Activated CD4-positive, alpha-beta T cell treated with anti-CD3 and anti-CD28 coated beads, Interleukin-2, amount 10 ng/mL, durations not matched to agents 24 days and 14 days (primary cell): ENCODE data around the gene NFS1. TPM values are rescaled to one million over a fixed set of nuclear protein-coding genes. Genes with fewer than 3 reads are reported as not detected.
A peak's percentile ranks its signal among the peaks of the same experiment; 100 is the strongest.
"Not testable (repeated sequence)": the region's sequence is repeated elsewhere in the genome, so short reads cannot be mapped to it uniquely, and the experiment has no call there.

Experiments
- DNase-seq: peaks from one replicate; pipeline ENCODE4 v3.0.0; 2022
- H3K27ac Mint-ChIP-seq: one replicate; pipeline ENCODE4 v1.8.0; 2022; ENCODE audit warnings: mild to moderate bottlenecking, mixed read lengths
- H3K27me3 Mint-ChIP-seq: one replicate; pipeline ENCODE4 v1.8.0; 2022; ENCODE audit warnings: mixed read lengths
- H3K36me3 Mint-ChIP-seq: one replicate; pipeline ENCODE4 v1.8.0; 2022; ENCODE audit warnings: low read depth, mild to moderate bottlenecking, mixed read lengths
- H3K4me1 Mint-ChIP-seq: one replicate; pipeline ENCODE4 v1.8.0; 2021; ENCODE audit warnings: mixed read lengths
- H3K4me3 Mint-ChIP-seq: one replicate; pipeline ENCODE4 v1.8.0; 2022; ENCODE audit warnings: mild to moderate bottlenecking, moderate library complexity, mixed read lengths
- H3K9me3 Mint-ChIP-seq: one replicate; pipeline ENCODE4 v1.8.0; 2021; ENCODE audit warnings: mixed read lengths
- intact Hi-C: fragments of 100-400 bp; cut with micrococcal nuclease; formaldehyde crosslinking; loops from one replicate; pipeline ENCODE4 v1.15.1; 2023
- total RNA-seq: library from RNA; stranded (reverse); gene quantifications from 2 replicates; pipeline ENCODE4 v1.2.3, GENCODE V29; 2022

Gene NFS1
- total RNA-seq, 1 donor from 2014 or later, result 42.8 TPM

GRCh38 chr20:35708502-35708901, 9.3 kb upstream of the NFS1 start:
- H3K36me3 Mint-ChIP-seq, result peaks cover 76% of the 10 kb centered on the region
- peaks cover 27% of the 10 kb centered on the region for H3K4me1 Mint-ChIP-seq
- H3K9me3 Mint-ChIP-seq, result no peaks in the 10 kb centered on the region
- H3K4me3 Mint-ChIP-seq, result no peak overlapping the region
- no peaks in the 10 kb centered on the region for H3K27me3 Mint-ChIP-seq
- intact Hi-C loops, result loop anchor here (2.0 kb wide), 1 partner anchor 26 kb away; no protein-coding TSS in a partner anchor
- no peak overlapping the region for H3K27ac Mint-ChIP-seq
- no peak for DNase-seq

GRCh38 chr20:35706591-35707529, 7.7 kb upstream of the NFS1 start:
- H3K27me3 Mint-ChIP-seq, H3K9me3 Mint-ChIP-seq, H3K27ac Mint-ChIP-seq, H3K4me3 Mint-ChIP-seq, intact Hi-C loops, DNase-seq: not testable (repeated sequence)
- Mint-ChIP-seq H3K4me1 (peaks cover 21% of the 10 kb centered on the region), H3K36me3 (peaks cover 79% of the 10 kb centered on the region)

- H3K9me3 Mint-ChIP-seq, DNase-seq, H3K27me3 Mint-ChIP-seq, intact Hi-C loops, H3K4me3 Mint-ChIP-seq, H3K27ac Mint-ChIP-seq: not testable (repeated sequence)
- peaks cover 73% of the 10 kb centered on the region for H3K36me3 Mint-ChIP-seq
- H3K4me1 Mint-ChIP-seq, result peaks cover 16% of the 10 kb centered on the region
Measured at GRCh38 chr20:35705894-35706293, 6.7 kb upstream of the NFS1 start.

GRCh38 chr20:35704514-35705261, 5.5 kb upstream of the NFS1 start:
- intact Hi-C loops, result no loop called here
- Mint-ChIP-seq H3K27me3 (no peaks in the 10 kb centered on the region), H3K4me1 (peaks cover 22% of the 10 kb centered on the region), H3K27ac (no peak overlapping the region), H3K36me3 (peaks cover 65% of the 10 kb centered on the region), H3K4me3 (no peak overlapping the region), H3K9me3 (no peaks in the 10 kb centered on the region)
- DNase-seq, result no peak

- intact Hi-C loops, result no loop called here
- Mint-ChIP-seq H3K9me3 (no peaks in the 10 kb centered on the region), H3K27me3 (no peaks in the 10 kb centered on the region), H3K36me3 (peaks cover 60% of the 10 kb centered on the region), H3K4me1 (peaks cover 28% of the 10 kb centered on the region), H3K4me3 (no peak overlapping the region), H3K27ac (peak overlapping the region; percentile 68)
- no peak for DNase-seq
Measured at GRCh38 chr20:35702824-35703695, 3.9 kb upstream of the NFS1 start.

GRCh38 chr20:35702051-35702823, 3.1 kb upstream of the NFS1 start:
- intact Hi-C loops, result no loop called here
- no peaks in the 10 kb centered on the region for H3K9me3 Mint-ChIP-seq
- DNase-seq, result no peak
- peaks cover 61% of the 10 kb centered on the region for H3K36me3 Mint-ChIP-seq
- H3K4me1 Mint-ChIP-seq, result peaks cover 36% of the 10 kb centered on the region
- H3K4me3 Mint-ChIP-seq, result no peak overlapping the region
- no peak overlapping the region for H3K27ac Mint-ChIP-seq
- no peaks in the 10 kb centered on the region for H3K27me3 Mint-ChIP-seq

GRCh38 chr20:35700625-35701148, 1.5 kb upstream of the NFS1 start:
- Mint-ChIP-seq H3K4me3 (peak overlapping the region; percentile 91), H3K4me1 (peaks cover 38% of the 10 kb centered on the region), H3K9me3 (no peaks in the 10 kb centered on the region), H3K27ac (peak overlapping the region; percentile 98), H3K27me3 (no peaks in the 10 kb centered on the region), H3K36me3 (peaks cover 54% of the 10 kb centered on the region)
- intact Hi-C loops, result no loop called here
- DNase-seq, result no peak

GRCh38 chr20:35699957-35700624, 939 bp upstream of the NFS1 start:
- Mint-ChIP-seq H3K9me3 (no peaks in the 10 kb centered on the region), H3K36me3 (peaks cover 54% of the 10 kb centered on the region), H3K4me3 (peak overlapping the region; percentile 91), H3K4me1 (peaks cover 41% of the 10 kb centered on the region), H3K27me3 (no peaks in the 10 kb centered on the region), H3K27ac (peak overlapping the region; percentile 98)
- intact Hi-C loops, result loop anchor here (1.0 to 5.0 kb wide), 7 partner anchors 35 to 255 kb away; partner anchors contain the start of genes CPNE1, PHF20, RBM12 and SCAND1
- DNase-seq, result no peak

- Mint-ChIP-seq H3K9me3 (no peaks in the 10 kb centered on the region), H3K36me3 (peaks cover 43% of the 10 kb centered on the region), H3K4me3 (peak overlapping the region; percentile 91), H3K4me1 (peaks cover 40% of the 10 kb centered on the region), H3K27ac (peak overlapping the region; percentile 89), H3K27me3 (no peaks in the 10 kb centered on the region)
- intact Hi-C loops, result loop anchor here (1.0 to 5.0 kb wide), 8 partner anchors 34 to 256 kb away; partner anchors contain the start of genes CPNE1, PHF20, RBM12 and SCAND1
- peak; percentile 70 for DNase-seq
Measured at GRCh38 chr20:35698298-35699126, 640 bp downstream of the NFS1 start.

GRCh38 chr20:35697696-35698297, 1.4 kb downstream of the NFS1 start:
- no peaks in the 10 kb centered on the region for H3K27me3 Mint-ChIP-seq
- intact Hi-C loops, result loop anchor here (1.0 to 5.0 kb wide), 6 partner anchors 33 to 257 kb away; partner anchors contain the start of genes CPNE1, PHF20, RBM12 and SCAND1
- peak overlapping the region; percentile 91 for H3K4me3 Mint-ChIP-seq
- H3K36me3 Mint-ChIP-seq, result peaks cover 42% of the 10 kb centered on the region
- no peaks in the 10 kb centered on the region for H3K9me3 Mint-ChIP-seq
- DNase-seq, result no peak
- H3K27ac Mint-ChIP-seq, result peak overlapping the region; percentile 89
- peaks cover 40% of the 10 kb centered on the region for H3K4me1 Mint-ChIP-seq

- H3K4me1 Mint-ChIP-seq, result peaks cover 36% of the 10 kb centered on the region
- H3K9me3 Mint-ChIP-seq, result no peaks in the 10 kb centered on the region
- H3K4me3 Mint-ChIP-seq, result no peak overlapping the region
- H3K36me3 Mint-ChIP-seq, result peaks cover 35% of the 10 kb centered on the region
- DNase-seq, result no peak
- intact Hi-C loops, result loop anchor here (5.0 kb wide), 1 partner anchor 234 kb away; no protein-coding TSS in a partner anchor
- no peak overlapping the region for H3K27ac Mint-ChIP-seq
- H3K27me3 Mint-ChIP-seq, result no peaks in the 10 kb centered on the region
Measured at GRCh38 chr20:35695978-35696377, 3.2 kb downstream of the NFS1 start.
